Neuron (in vitro differentiated cells): ENCODE data around the gene GDPD1.
"Not testable (repeated sequence)": the region's sequence is repeated elsewhere in the genome, so short reads cannot be mapped to it uniquely, and the experiment has no call there.

ENCODE experiments used
- H2AFZ ChIP-seq: one replicate; pipeline ENCODE4 v1.6.1; 2013; ENCODE audit warnings: low read depth, mild to moderate bottlenecking, inconsistent platforms, low read length, moderate library complexity
- H3K27me3 ChIP-seq: one replicate; pipeline ENCODE4 v1.6.1; 2013; ENCODE audit warnings: low read length; ENCODE audit not compliant: insufficient read depth
- H3K36me3 ChIP-seq: one replicate; pipeline ENCODE4 v1.6.1; 2013; ENCODE audit warnings: low read length; ENCODE audit not compliant: insufficient read depth
- H3K4me1 ChIP-seq: one replicate; pipeline ENCODE4 v1.6.1; 2013; ENCODE audit warnings: low read length; ENCODE audit not compliant: insufficient read depth
- H3K4me3 ChIP-seq: 2 replicates; pipeline ENCODE4 v1.5.1; 2013; ENCODE audit warnings: mild to moderate bottlenecking, low read length, moderate library complexity
- H3K9me3 ChIP-seq: one replicate; pipeline ENCODE4 v1.6.1; 2013; ENCODE audit warnings: low read length

The GDPD1 gene

GRCh38 chr17:59202320-59202719, 18.0 kb upstream of the GDPD1 start:
- Histone ChIP-seq H3K27me3 (no peaks in the 10 kb centered on the region), H3K36me3 (peaks cover 40% of the 10 kb centered on the region), H2AFZ (no peak overlapping the region), H3K4me3 (no peak overlapping the region), H3K9me3 (no peaks in the 10 kb centered on the region), H3K4me1 (no peaks in the 10 kb centered on the region)

GRCh38 chr17:59219370-59219769, 941 bp upstream of the GDPD1 start:
- Histone ChIP-seq H3K9me3 (no peaks in the 10 kb centered on the region), H3K4me3 (no peak overlapping the region), H3K27me3 (no peaks in the 10 kb centered on the region), H3K4me1 (peaks cover 8% of the 10 kb centered on the region), H2AFZ (peak overlapping the region; percentile 98), H3K36me3 (peaks cover 8% of the 10 kb centered on the region)

DNA sequence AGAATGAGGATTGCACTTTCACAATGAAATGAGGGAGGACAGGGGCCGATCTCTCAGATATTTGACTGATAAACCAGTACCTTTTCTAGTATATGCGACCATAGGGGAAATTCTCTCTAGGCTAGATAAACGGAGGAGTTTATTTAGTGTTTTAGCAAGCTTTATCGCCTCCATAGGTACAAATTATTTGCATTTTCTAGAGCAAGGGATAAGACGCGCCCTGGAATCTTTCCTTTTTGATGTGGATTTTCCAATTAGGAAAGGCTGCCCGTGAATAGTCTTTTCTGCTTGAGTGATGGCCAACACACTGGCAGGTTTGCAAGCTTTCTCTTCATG, 351 bp upstream of the GDPD1 start:
- Histone ChIP-seq H2AFZ (peak overlapping the region; percentile 98), H3K4me3 (peak overlapping the region; percentile 48)

DNA sequence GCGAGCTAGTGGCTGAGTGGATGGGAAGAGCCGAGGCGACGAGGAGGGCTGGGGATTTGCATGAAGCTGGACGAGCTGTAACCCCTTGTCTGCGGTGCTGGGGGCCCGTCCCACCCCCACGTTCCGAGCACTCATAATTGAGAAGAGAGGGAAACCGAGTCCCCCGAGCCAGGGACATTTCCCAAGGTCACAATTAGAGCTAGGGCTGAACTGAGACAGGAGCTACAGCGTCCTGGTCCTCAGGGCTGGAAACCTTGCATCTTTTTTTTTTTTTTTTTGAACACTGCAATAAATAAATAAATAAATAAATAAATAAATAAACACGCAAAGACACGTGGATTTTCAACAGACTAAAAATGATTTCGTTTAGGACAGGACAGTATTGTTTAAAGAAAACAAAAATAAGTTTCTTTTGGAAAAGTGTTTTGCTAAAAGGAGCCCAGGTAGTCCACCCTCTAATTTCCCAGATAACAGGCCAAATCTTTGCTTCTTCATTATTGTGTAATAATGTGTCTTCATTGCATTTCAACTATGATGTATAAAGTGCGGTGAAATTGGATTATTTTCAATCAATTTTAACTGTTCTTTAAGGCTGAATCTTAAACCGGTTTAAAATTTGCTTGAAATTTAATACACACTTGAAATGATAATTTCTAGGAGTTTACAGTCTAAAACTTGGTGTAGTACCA, 992 bp downstream of the GDPD1 start:
- H2AFZ ChIP-seq, result peak overlapping the region; percentile 89
- no peaks in the 10 kb centered on the region for H3K27me3 ChIP-seq
- no peaks in the 10 kb centered on the region for H3K36me3 ChIP-seq
- H3K9me3 ChIP-seq, result no peaks in the 10 kb centered on the region
- H3K4me3 ChIP-seq, result peak overlapping the region; percentile 69
- H3K4me1 ChIP-seq, result peaks cover 8% of the 10 kb centered on the region

More for the DNA sequence above, 351 bp upstream of the GDPD1 start:
- Histone ChIP-seq H3K4me1 (peaks cover 8% of the 10 kb centered on the region), H3K9me3 (no peaks in the 10 kb centered on the region), H3K36me3 (peaks cover 5% of the 10 kb centered on the region), H3K27me3 (no peaks in the 10 kb centered on the region)

DNA sequence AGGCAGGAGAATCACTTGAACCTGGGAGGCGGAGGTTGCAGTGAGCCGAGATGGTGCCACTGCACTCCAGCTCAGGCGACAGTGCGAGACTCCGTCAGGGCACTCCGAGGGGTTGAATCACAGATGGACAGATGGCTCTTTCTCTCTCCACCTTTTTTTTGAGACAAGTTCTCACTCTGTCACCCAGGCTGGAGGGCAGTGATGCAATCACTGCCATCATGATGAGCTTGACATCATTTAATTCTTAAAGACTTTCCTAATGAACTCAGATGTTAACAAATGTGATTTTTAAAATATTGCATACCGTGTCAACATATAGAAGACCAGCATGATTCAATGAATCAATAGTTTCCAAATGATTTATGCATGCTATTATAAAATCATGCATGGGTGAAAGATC, 3.5 kb downstream of the GDPD1 start:
- H3K4me1 ChIP-seq, result peaks cover 8% of the 10 kb centered on the region
- no peaks in the 10 kb centered on the region for H3K27me3 ChIP-seq
- H3K4me3 ChIP-seq, result no peak overlapping the region
- no peaks in the 10 kb centered on the region for H3K36me3 ChIP-seq
- no peak overlapping the region for H2AFZ ChIP-seq
- no peaks in the 10 kb centered on the region for H3K9me3 ChIP-seq

GRCh38 chr17:59228588-59228987, 8.3 kb downstream of the GDPD1 start:
- H3K4me1 ChIP-seq, H2AFZ ChIP-seq, H3K9me3 ChIP-seq, H3K27me3 ChIP-seq, H3K4me3 ChIP-seq, H3K36me3 ChIP-seq: not testable (repeated sequence)

DNA sequence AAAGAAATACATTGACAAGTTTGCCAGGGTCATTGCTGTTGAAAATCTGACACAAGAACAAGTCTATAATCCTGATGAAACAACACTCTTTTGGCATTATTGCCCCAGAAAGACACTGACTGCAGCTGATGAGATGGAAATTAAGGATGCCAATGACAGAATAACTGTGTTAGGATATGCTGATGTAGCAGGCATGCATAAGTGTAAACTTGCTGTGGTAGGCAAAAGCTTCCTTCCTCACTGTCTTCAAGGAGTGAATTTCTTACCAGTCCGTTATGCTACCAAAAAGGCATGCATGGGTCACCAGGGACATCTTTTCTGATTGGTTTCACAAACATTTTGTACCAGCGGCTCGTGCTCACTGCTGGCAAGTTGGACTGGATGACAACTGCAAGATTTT, 10.5 kb downstream of the GDPD1 start:
- Histone ChIP-seq H3K9me3 (no peaks in the 10 kb centered on the region), H3K36me3 (no peaks in the 10 kb centered on the region)

GRCh38 chr17:59234631-59235030, 14.3 kb downstream of the GDPD1 start:
- H3K4me1 ChIP-seq, result no peaks in the 10 kb centered on the region
- H3K9me3 ChIP-seq, result no peaks in the 10 kb centered on the region
- H3K27me3 ChIP-seq, result no peaks in the 10 kb centered on the region
- H3K4me3 ChIP-seq, result no peak overlapping the region
- no peaks in the 10 kb centered on the region for H3K36me3 ChIP-seq
- H2AFZ ChIP-seq, result no peak overlapping the region

More for the DNA sequence above, 10.5 kb downstream of the GDPD1 start:
- no peak overlapping the region for H3K4me3 ChIP-seq
- H2AFZ ChIP-seq, result no peak overlapping the region
- H3K4me1 ChIP-seq, result no peaks in the 10 kb centered on the region
- no peaks in the 10 kb centered on the region for H3K27me3 ChIP-seq

- Histone ChIP-seq H3K4me3 (no peak overlapping the region), H3K4me1 (no peaks in the 10 kb centered on the region), H3K27me3 (no peaks in the 10 kb centered on the region), H2AFZ (no peak overlapping the region), H3K9me3 (no peaks in the 10 kb centered on the region), H3K36me3 (no peaks in the 10 kb centered on the region)
These were observed 18.6 kb downstream of the GDPD1 start for GRCh38 chr17:59238906-59239305.

DNA sequence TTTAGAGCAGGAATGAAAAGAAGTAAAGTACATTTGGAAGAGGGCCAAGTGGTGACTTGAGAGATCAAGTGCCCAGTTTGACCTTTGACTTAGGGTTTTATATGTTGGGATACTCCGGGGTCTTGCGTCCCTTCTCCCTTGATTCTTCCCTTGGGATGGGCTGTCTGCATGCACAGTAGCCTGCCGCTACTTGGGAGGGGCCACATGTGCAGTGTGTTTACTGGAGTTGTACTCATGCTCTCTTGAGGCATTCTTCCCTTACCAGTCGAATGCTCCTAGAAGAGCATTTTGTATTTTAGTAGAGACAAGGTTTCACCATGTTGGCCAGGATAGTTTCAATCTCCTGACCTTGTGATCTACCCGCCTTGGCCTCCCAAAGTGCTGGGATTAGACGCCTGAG, 23.8 kb downstream of the GDPD1 start:
- H3K27me3 ChIP-seq, result no peaks in the 10 kb centered on the region
- no peak overlapping the region for H2AFZ ChIP-seq
- no peaks in the 10 kb centered on the region for H3K9me3 ChIP-seq
- H3K36me3 ChIP-seq, result peaks cover 14% of the 10 kb centered on the region
- H3K4me3 ChIP-seq, result no peak overlapping the region
- no peaks in the 10 kb centered on the region for H3K4me1 ChIP-seq

DNA sequence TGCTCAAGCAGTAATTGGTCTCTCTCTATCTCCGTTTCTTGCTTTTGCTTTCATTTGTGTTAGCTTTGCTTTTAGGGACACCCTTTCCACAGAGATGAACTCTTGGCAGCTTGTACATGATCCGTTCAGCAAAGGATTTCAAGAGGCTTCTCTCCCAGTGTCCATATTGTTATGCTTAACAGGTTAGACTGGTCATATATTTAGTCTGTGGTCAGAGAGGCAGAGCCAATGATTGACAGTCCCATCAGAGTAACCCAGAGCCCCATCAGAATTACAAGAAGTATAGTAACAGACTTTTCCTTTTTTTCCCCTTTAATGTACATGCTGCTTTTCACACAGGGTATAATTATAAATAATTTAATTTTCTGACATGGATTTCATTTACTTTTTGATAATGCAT, 34.4 kb downstream of the GDPD1 start:
- Histone ChIP-seq H2AFZ (no peak overlapping the region), H3K4me3 (no peak overlapping the region), H3K9me3 (no peaks in the 10 kb centered on the region), H3K36me3 (peaks cover 10% of the 10 kb centered on the region), H3K27me3 (no peaks in the 10 kb centered on the region), H3K4me1 (no peaks in the 10 kb centered on the region)

- Histone ChIP-seq H3K4me3 (no peak overlapping the region), H3K36me3 (peaks cover 7% of the 10 kb centered on the region), H3K9me3 (no peaks in the 10 kb centered on the region), H3K4me1 (no peaks in the 10 kb centered on the region), H3K27me3 (no peaks in the 10 kb centered on the region), H2AFZ (no peak overlapping the region)
These were observed 36.8 kb downstream of the GDPD1 start for GRCh38 chr17:59257101-59257500.

- Histone ChIP-seq H3K4me1 (no peaks in the 10 kb centered on the region), H3K27me3 (no peaks in the 10 kb centered on the region), H3K4me3 (no peak overlapping the region), H3K9me3 (no peaks in the 10 kb centered on the region), H2AFZ (no peak overlapping the region), H3K36me3 (peaks cover 3% of the 10 kb centered on the region)
These were observed 40.4 kb downstream of the GDPD1 start for GRCh38 chr17:59260722-59261121.

DNA sequence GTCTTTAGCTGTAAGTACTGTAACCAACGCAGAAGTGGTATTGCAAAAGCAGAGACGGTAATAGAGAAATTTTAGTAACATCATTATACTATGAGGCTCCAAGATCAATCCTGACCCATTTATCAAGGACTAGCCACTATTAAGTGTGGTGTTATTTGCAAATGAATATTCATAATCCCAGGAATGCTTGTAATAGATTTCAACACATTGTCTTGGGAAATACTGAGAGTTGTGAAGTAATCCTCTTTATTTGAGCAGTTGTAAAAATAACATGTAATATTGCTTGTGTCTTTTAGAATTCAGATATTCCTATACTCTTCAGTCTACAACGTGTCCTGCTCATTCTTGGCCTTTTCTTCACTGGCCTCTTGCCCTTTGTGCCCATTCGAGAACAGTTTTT, 46.4 kb downstream of the GDPD1 start:
- Histone ChIP-seq H3K27me3 (no peaks in the 10 kb centered on the region), H3K9me3 (no peaks in the 10 kb centered on the region), H3K36me3 (peaks cover 20% of the 10 kb centered on the region), H3K4me3 (no peak overlapping the region), H2AFZ (no peak overlapping the region), H3K4me1 (no peaks in the 10 kb centered on the region)
